ENCODE results near the gene STK16.
"Not testable (repeated sequence)": the region's sequence is repeated elsewhere in the genome, so short reads cannot be mapped to it uniquely, and the experiment has no call there.

STK16 gene

DNA sequence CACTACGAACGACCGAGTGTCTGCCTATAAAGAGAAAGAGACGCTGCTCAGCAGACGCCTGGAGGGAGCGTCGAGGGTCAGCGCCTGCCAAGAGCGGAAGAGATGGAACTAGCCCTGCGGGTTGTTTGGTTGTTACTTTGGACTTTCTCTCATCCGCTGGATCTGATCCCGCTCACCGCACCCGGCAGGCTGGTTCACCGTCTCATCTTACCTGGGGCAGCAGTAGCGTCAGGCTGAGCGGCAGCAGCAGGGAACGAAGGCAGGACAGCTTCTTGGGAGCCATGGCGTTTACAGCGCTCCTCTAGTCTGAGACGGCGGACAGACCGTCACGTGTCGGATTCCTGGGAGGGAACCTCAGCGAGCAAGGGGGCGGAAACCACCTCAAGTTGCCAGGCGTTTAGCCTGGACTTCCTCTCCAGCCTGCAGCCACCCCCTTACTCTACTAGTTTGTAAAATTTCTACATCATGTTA lies 2.0 kb upstream of the STK16 start:
- in situ Hi-C loops (cut with MboI; ENCODE audit: low sequenced_read_pairs) = no loop called here

- in situ Hi-C loops (cut with MboI; ENCODE audit: low sequenced_read_pairs) = no loop called here
Measured at GRCh38 chr2:219244789-219245147, 511 bp upstream of the STK16 start.

DNA sequence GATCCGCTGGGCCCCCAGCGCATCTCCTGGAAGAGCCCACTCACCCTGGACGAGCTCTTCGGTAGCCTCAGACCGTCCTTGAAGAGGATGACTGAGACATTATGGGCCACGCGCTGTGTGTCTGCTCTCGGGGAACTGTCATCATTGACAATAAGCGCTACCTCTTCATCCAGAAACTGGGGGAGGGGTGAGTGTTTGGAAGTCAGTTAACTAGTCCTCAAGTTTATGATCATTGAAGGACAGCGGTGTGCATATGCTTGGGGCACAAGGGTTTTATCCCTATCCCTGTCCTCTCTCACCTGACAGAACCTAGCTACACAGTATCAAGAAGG lies 586 bp downstream of the STK16 start:
- in situ Hi-C loops (cut with MboI; ENCODE audit: low sequenced_read_pairs) = no loop called here

DNA sequence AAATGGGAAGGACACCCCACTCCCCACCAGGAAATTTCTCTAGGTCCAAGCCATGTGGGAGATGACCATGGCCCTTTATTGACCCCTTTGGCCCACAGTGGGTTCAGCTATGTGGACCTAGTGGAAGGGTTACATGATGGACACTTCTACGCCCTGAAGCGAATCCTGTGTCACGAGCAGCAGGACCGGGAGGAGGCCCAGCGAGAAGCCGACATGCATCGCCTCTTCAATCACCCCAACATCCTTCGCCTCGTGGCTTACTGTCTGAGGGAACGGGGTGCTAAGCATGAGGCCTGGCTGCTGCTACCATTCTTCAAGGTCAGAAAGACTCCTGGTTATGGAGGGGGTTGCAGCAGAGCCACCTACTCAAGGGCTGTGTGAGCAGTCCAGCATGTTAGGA lies 1.3 kb downstream of the STK16 start:
- in situ Hi-C loops (cut with MboI; ENCODE audit: low sequenced_read_pairs) = no loop called here

DNA sequence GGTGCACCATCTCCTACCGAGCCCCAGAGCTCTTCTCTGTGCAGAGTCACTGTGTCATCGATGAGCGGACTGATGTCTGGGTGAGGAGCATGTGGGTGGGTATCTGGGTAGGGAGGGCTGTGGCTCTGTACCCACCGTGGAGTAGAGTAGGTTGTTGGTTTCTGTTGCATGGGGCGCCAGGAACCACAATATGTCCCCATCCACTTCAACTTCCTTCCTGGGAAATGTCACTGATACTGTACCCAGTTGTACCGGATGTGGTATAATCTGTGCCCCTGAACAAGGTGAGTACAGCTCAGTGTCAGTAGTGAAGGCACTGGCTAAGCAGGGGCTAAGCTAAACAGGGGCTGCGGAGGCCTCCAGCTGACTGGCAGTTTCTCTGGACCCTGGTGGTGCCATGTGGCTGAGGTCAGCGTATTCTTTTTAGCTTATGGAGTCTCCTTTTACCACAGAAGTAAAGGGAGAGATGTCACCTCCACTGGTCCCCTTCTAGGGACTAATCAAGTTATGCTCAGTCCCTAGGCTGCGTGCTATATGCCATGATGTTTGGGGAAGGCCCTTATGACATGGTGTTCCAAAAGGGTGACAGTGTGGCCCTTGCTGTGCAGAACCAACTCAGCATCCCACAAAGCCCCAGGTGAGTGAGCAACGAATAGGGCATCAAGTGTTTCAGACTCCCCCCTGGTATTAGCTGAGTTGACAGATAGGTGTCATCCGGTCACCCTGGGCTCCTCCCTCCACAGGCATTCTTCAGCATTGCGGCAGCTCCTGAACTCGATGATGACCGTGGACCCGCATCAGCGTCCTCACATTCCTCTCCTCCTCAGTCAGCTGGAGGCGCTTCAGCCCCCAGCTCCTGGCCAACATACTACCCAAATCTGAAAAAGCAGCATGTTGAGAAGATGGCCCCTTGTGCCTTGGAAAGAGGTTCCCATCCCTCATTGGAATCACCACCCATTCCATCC lies 2.7 kb downstream of the STK16 start:
- in situ Hi-C loops (cut with MboI; ENCODE audit: low sequenced_read_pairs) = no loop called here

DNA sequence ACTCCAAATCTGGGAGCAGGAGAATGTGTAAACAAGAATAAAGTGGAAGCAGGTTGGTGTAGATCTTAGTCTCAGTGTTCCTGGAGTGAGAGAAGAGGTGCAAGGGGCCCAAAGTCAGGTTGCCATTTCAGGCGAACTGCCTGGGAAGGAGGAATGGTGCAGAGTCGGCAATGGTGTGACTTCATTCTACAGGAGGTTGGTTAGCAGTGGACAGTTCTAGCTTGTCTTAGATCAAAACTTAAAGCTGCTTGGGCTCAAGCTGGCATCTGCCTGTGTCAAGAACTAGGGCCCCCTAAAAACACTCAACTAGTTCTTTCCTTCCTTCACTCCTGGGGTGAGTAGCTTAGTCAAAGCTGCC lies 3.5 kb downstream of the STK16 start:
- in situ Hi-C loops (cut with MboI; ENCODE audit: low sequenced_read_pairs) = no loop called here

DNA sequence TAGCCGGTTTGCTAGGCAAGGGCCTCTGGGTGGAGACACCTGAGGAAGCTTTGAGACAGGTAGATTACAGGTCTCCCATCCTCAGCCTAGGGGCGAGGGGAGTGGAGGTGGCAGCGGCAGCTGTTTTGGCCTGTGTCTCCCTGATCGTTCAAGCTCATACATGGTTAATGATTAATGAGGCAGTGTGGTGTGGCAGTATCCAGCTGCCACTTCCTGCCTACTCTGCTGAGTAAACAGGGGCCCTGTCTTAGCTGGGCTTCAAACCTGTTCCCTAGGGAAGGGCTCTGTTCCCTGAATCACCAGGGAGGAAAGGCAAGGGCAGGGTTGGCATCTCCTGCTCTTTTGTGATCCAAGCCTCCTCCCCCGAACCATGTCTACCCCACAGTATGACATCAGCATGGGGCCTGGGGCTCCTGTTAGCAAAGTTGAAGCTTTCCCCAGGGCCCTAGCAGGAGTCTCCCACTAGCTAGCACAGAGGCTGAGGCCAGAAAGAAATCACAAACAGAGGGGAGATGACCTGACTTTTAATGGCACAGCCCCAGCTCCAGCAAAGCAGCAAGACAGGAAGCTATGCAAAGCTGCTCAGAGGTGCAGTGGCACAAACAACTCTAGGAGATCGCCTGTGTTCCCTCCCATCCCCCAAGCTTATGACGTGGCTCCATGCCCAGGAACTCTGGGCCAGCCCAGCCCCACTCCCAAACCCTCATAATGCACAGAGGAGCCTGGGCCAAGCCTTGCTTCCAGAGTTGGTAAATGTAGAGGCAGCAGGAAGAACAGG lies 4.1 kb downstream of the STK16 start:
- in situ Hi-C loops (cut with MboI; ENCODE audit: low sequenced_read_pairs) = no loop called here

- in situ Hi-C loops (cut with MboI; ENCODE audit: low sequenced_read_pairs) = no loop called here
Measured at GRCh38 chr2:219250049-219250781, 4.9 kb downstream of the STK16 start.

GRCh38 chr2:219251656-219252055 lies 6.4 kb downstream of the STK16 start:
- in situ Hi-C loops (cut with MboI; ENCODE audit: low sequenced_read_pairs) = no loop called here

GRCh38 chr2:219252084-219252483 lies 6.8 kb downstream of the STK16 start:
- in situ Hi-C loops (cut with MboI; ENCODE audit: low sequenced_read_pairs) = no loop called here

GRCh38 chr2:219252570-219252899 lies 7.3 kb downstream of the STK16 start:
- in situ Hi-C loops (cut with MboI; ENCODE audit: low sequenced_read_pairs) = no loop called here

GRCh38 chr2:219252900-219253752 lies 7.8 kb downstream of the STK16 start, which contains the start of gene TUBA4B:
Gene TUBA4B (plus strand): TSS chr2:219253243. CDS start chr2:219253408, 165 bp downstream.
- in situ Hi-C loops (cut with MboI; ENCODE audit: low sequenced_read_pairs) = no loop called here

DNA sequence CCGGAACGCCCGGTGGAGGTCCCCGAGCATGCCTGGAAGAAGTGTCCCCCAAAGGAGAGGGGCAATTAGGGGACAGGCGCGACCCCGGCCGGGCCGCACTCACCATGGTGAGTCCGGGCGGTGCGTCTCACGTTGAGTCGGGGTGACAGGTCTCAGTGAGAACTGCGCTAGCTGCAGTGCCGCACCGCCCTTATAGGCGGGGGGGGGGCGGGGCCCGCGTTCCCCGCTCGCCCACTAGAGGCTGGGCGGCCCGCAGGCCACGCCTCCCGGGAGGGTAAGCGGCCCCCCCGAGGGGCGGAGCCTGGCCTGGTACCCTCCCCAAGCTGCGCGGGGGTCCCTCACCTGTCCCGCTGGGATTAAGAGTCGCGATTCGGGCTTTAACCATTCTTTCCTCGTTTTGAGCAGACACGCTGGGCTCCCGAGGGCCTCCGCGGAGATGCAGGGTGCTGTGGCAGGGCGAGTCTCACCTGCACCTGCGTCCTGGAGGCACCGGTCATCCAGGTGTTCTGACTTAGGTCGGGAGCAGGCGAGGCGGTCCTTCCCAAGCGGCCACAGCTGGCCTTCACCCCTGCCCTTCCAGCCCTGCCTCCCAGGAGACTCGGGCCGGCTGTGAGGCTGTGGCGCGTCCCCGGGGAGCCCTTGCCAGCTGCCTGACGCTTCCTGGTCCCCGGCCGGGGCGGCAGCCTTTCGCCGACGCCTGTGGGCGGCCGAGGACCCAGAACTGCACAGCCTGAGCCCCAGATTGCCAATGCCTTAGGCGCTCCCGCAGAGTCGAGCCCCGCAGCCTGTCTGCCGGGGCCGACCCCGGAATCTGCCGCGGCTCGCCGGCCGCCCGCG lies 8.7 kb downstream of the STK16 start, which contains the start of gene TUBA4A:
TUBA4A (minus strand) TSS at position 166 of the 837 bp plus-strand sequence; CDS start at position 106, 60 bp downstream.
- in situ Hi-C loops (cut with MboI; ENCODE audit: low sequenced_read_pairs) = no loop called here

- in situ Hi-C loops (cut with MboI; ENCODE audit: low sequenced_read_pairs) = no loop called here
Measured at GRCh38 chr2:219254590-219255201, 9.4 kb downstream of the STK16 start.

DNA sequence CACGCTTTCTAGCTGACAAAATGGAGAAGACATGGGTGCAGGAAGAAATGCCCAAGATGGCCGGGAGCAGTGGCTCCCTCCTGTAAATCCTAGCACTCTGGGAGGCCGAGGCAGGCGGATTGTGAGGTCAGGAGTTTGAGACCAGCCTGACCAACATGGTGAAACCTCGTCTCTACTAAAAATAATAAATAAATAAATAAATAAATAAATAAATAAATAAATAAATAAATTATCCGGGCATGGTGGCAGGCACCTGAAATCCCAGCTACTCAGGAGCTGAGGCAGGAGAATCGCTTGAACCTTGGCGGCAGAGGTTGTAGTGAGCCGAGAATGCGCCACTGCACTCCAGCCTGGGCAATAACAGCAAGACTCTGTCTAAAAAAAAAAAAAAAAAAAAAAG lies 13.7 kb downstream of the STK16 start:
- in situ Hi-C loops (cut with MboI; ENCODE audit: low sequenced_read_pairs) = not testable (repeated sequence)

- in situ Hi-C loops (cut with MboI; ENCODE audit: low sequenced_read_pairs) = no loop called here
Measured at GRCh38 chr2:219261024-219261855, 16.0 kb downstream of the STK16 start.

DNA sequence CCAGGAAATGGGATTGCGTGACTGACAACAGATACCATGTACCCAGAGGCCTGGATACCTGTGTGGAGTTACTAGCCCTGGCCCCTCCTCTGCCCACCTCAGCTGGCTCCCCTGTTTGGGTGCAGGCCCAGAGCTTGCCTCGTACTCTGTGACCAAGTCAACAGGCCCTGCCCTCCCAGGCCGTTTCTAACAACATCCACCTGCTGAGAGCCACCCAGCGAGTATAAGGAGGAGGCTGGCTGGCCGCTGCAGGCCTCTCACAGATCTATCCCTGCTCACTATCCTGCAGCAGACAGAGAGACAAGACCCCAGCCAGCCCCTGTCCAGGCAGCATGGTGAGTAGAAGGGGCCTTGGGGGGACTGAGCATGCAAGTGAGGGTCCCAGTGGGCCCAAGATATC lies 21.0 kb downstream of the STK16 start:
- in situ Hi-C loops (cut with MboI; ENCODE audit: low sequenced_read_pairs) = no loop called here

DNA sequence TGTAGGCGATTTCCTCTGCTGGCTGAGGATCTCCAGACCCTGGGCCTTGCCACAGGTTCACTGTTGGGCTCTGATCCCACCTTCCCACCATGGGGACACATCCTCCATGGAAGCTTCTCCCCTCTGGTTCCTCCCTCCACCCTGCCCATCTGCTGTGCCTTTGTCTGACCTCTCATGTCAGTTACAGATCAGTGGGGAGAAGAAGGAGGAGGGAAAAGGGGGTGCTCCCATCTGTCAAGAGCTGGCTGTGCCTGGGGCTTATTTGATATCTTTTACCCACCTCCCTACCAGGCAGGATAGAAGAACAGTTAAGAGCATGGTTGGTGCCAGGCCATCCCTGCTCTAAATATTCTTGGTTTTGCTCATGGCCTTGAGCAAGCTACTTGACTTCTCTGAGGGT lies 21.6 kb downstream of the STK16 start:
- in situ Hi-C loops (cut with MboI; ENCODE audit: low sequenced_read_pairs) = no loop called here

All from HL-60/S4 treated with retinoic acid at 250 ng/mL for 4 days and 3 days (cell line).